TTC549 (cell line): ENCODE results near the gene BLTP3A.

Experiments
- FAIRE-seq: peaks from 2 replicates; lab custom pipeline; 2012; peaks lifted over from hg19 to GRCh38; lab: Jason Lieb, UNC

BLTP3A gene

DNA sequence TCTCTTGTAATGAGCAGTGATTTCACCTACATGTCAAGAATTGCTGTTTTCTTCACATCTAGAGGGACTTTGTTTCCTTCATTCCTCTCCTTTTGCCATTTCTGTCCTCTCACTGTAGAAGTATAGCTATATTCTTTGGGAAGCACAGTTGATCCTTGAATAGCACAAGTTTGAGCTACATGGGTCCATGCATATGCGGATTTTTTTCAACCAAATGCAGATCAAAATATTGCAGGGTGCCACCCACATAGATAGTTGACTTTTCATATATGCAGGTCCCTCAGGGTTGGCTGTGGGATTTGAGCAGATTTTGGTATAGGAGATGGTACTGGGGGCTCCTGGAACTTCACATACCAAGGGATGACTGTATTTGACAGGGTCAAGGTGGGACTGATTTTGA is 41.1 kb downstream of the BLTP3A start:
- FAIRE-seq, result no peak

DNA sequence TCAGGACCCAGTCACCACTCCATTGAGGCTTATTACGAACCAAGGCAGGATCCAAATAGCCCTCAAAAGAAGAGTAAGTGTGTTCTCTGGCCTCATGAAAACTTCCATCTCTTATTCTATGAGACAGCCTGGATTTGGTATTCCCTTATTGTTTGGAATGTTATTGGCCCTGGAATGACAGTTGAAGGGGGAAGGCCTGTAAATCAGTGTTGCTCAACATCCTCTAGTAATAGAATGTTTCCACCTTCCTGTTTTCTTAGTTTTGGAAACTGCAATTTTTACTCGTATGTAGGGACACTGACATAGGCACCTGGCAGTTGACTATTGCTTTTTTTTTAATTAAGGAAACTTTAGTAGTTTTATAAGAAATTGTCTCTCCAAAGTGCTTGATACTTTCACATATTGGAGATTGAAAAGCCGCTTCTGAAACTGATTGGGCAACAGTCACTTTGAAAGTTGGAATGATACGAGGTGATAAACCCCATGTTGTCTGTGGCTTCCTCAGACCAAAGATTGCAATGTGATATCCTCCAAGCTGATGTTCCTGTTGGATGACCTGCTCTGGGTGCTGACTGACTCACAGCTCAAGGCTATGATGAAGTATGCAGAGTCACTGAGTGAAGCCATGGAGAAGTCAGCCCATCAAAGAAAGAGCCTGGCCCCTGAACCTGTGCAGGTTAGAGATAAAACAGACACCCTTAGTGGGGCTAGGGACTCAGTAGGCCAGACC is 43.1 kb downstream of the BLTP3A start:
- no peak for FAIRE-seq

DNA sequence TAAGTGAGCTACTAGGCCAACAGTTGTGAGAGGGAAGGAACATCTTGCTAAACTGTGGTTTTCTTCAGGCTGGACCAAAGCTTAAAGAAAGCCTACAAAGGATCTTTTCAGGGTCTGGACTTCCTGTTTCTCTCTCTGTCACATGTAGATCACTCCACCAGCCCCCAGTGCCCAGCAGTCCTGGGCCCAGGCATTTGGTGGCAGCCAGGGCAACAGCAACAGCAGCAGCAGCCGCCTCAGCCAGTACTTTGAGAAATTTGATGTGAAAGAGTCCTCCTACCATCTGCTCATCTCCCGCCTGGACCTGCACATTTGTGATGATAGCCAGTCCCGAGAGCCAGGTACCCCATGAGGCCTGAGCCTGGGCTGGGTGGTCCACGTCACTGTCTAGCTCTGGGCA is 44.1 kb downstream of the BLTP3A start:
- no peak for FAIRE-seq

DNA sequence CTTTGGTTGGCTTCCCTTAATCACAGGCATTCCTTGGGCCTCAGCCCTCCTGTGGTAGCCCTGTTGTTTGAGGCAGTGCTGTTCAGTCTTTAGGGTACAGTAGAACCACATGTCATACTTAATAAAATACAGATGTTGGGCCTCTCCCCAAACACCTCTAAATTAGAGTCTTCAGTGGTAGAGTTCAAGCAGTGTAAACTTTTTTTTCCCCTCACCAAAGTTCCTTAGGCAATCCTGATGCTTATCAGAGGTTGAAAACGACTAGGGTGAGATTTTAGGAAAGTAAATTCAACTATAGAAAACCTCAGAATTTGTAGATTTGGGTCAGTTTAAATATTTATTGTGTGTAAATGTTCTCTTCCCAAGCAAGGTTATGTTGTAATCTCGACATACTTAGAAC is 44.6 kb downstream of the BLTP3A start:
- no peak for FAIRE-seq

DNA sequence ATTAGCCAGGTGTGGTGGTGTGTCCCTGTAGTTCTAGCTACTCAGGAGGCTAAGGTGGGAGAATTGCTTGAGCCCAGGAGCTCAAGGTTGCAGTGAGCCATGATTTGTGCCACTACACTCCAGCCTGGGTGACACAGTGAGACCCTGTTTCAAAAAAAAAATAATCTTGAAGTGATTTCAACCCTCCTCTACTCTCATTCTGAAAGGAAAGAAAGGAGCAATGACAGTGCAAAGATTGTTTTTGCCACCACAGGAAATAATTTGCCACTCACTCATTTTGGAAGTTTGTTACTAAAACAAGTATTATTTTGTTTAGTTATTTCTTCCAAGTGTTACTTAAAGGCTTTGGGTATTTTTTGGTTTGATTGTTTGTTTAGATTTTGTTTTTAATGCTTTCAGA is 45.6 kb downstream of the BLTP3A start:
- no peak for FAIRE-seq

GRCh38 chr6:34839666-34840352 is 47.9 kb downstream of the BLTP3A start:
- FAIRE-seq, result no peak
